ENCODE results near the gene NHSL2.

DNA sequence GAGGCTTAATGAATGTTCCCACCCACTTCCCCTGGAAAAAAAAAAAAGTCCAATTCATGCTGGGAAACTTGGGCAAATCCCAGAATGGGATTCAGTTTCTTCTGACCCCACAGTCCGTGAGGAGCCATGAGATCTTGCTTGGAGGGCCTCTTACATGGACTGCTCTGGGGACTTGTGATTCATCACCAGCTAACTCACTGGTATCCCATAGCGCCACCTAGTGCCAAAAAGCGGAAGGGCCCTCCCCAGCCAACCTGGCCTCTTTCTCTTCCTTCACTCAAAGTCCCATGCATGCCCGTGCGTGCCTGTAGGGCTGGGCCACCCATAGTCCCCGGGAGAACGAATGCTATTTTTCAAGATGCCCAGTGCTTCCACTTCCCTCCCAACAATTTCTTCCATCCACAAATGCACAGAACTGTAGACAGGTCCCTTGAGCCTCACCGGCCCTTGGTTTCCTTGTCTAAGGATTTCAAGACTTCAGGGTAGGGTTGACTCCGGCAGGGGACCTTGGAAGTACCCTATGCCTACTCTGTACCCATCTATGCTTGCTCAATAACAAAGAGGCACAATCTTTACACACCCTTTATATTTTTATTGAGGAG, 216.0 kb downstream of the NHSL2 start:
- TF ChIP-seq, protein P1, sequence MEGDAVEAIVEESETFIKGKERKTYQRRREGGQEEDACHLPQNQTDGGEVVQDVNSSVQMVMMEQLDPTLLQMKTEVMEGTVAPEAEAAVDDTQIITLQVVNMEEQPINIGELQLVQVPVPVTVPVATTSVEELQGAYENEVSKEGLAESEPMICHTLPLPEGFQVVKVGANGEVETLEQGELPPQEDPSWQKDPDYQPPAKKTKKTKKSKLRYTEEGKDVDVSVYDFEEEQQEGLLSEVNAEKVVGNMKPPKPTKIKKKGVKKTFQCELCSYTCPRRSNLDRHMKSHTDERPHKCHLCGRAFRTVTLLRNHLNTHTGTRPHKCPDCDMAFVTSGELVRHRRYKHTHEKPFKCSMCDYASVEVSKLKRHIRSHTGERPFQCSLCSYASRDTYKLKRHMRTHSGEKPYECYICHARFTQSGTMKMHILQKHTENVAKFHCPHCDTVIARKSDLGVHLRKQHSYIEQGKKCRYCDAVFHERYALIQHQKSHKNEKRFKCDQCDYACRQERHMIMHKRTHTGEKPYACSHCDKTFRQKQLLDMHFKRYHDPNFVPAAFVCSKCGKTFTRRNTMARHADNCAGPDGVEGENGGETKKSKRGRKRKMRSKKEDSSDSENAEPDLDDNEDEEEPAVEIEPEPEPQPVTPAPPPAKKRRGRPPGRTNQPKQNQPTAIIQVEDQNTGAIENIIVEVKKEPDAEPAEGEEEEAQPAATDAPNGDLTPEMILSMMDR (conservative IDR thresholded peaks at IDR 0.05) = peak; percentile 81
- no peak for TF ChIP-seq EZH2 (IDR thresholded peaks at IDR 0.05; ENCODE audit: low read depth)

All from PC-9 (cell line).